Hepatocyte (in vitro differentiated cells): ENCODE results near the gene HTT. TPM values are rescaled to one million over a fixed set of nuclear protein-coding genes. Genes with fewer than 3 reads are reported as not detected.
A peak's percentile ranks its signal among the peaks of the same experiment; 100 is the strongest.

Source experiments
- DNase-seq: peaks from one replicate; pipeline ENCODE4 v3.0.0-alpha.2; 2016; ENCODE audit warnings: low spot score
- H2AFZ ChIP-seq: fragments of 200-600 bp; sonication (generic); 2 replicates; pipeline ENCODE4 v1.6.0; 2016; ENCODE audit warnings: antibody characterized with exemption, mild to moderate bottlenecking
- H3K27ac ChIP-seq: fragments of 200-600 bp; sonication (generic); 2 replicates; pipeline ENCODE4 v1.5.1; 2016; ENCODE audit warnings: mild to moderate bottlenecking
- H3K27me3 ChIP-seq: fragments of 200-600 bp; sonication (generic); 2 replicates; pipeline ENCODE4 v1.6.1; 2016
- H3K36me3 ChIP-seq: fragments of 200-600 bp; sonication (generic); replicated peaks from 2 replicates; pipeline ENCODE4 v1.5.1; 2016; ENCODE audit warnings: low read depth; ENCODE audit not compliant: insufficient read depth
- H3K4me1 ChIP-seq: fragments of 200-600 bp; sonication (generic); 2 replicates; pipeline ENCODE4 v1.5.1; 2016; ENCODE audit warnings: mild to moderate bottlenecking, moderate library complexity; ENCODE audit not compliant: insufficient read depth
- H3K4me2 ChIP-seq: fragments of 200-600 bp; sonication (generic); 2 replicates; pipeline ENCODE4 v1.6.0; 2016
- H3K4me3 ChIP-seq: fragments of 200-600 bp; sonication (generic); 2 replicates; pipeline ENCODE4 v1.5.1; 2016; ENCODE audit warnings: mild to moderate bottlenecking
- H3K79me2 ChIP-seq: fragments of 200-600 bp; sonication (generic); 2 replicates; pipeline ENCODE4 v1.6.0; 2017; ENCODE audit warnings: mild to moderate bottlenecking
- H3K9me2 ChIP-seq: fragments of 200-600 bp; sonication (generic); replicated peaks from 2 replicates; pipeline ENCODE4 v1.6.0; 2017; ENCODE audit warnings: mild to moderate bottlenecking; ENCODE audit not compliant: insufficient read depth
- H3K9me3 ChIP-seq: fragments of 200-600 bp; sonication (generic); 2 replicates; pipeline ENCODE4 v1.5.1; 2016; ENCODE audit warnings: low read depth, mild to moderate bottlenecking
- H4K20me1 ChIP-seq: fragments of 200-600 bp; sonication (generic); 2 replicates; pipeline ENCODE4 v1.6.0; 2016; ENCODE audit warnings: mild to moderate bottlenecking; ENCODE audit not compliant: insufficient read depth, poor library complexity, severe bottlenecking
- EZH2 ChIP-seq: fragments of 200-600 bp; sonication (generic); IDR thresholded peaks from 2 replicates; pipeline ENCODE4 v1.6.1; 2016; ENCODE audit warnings: antibody characterized with exemption, mild to moderate bottlenecking, borderline replicate concordance
- EZH2phosphoT487 ChIP-seq: fragments of 200-600 bp; sonication (generic); IDR thresholded peaks from one replicate; pipeline ENCODE4 v1.6.1; 2018; ENCODE audit warnings: antibody characterized with exemption, mild to moderate bottlenecking, low read depth, moderate library complexity; ENCODE audit not compliant: unreplicated experiment, severe bottlenecking
- WGBS: methylation state at CpG from one replicate; pipeline ENCODE4 v1.1.6; 2016; ENCODE audit warnings: low lambda C conversion rate; ENCODE audit errors: missing lambda C conversion rate; 5-methylcytosine and 5-hydroxymethylcytosine counted together
- polyA plus RNA-seq: library from polyadenylated mRNA; unstranded; fragments of >200 nt; fragmentation: Nextera tagmentation; extraction: Ambion mirVana; gene quantifications from 2 replicates; pipeline ENCODE4 v1.2.1, GENCODE V29; 2016
- total RNA-seq: library from RNA; depleted of rRNA; stranded (reverse); fragments of >200 nt; gene quantifications from 2 replicates; pipeline ENCODE4 v1.2.3, GENCODE V29; 2014
- TF ChIP-seq, protein P1 (sequence below): fragments of 200-600 bp; sonication (generic); IDR thresholded peaks from 2 replicates; pipeline ENCODE4 v1.5.1; 2016; ENCODE audit warnings: antibody characterized with exemption, mild to moderate bottlenecking; ENCODE audit not compliant: poor library complexity

Gene HTT
- total and polyA plus RNA-seq, 2 experiments from 2014 or later, result 12.4 to 33.9 TPM

DNA sequence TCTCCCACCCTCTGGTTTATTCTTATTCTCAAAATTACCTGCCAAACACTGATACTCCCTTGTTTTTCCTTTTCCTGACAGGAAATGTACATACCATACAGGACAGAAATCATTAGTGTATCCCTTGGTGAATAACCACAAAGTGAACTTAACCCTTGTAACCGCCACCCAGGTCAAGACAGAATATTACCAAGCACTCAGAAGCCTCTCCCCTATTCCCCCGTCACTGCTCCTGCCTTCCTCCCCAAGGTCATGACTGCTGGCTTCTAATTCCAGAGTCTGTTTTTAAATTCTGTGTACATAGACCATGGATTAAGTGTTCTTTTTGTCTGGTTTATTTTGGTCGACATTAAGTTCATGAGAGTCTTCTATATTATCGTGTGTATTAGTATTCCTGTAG is 37.7 kb downstream of the HTT start:
- peaks cover 8% of the 10 kb centered on the region for H3K79me2 ChIP-seq
- H4K20me1 ChIP-seq, result no peaks in the 10 kb centered on the region
- no peaks in the 10 kb centered on the region for H3K27me3 ChIP-seq
- 80% methylated on average over 4 of the region's 4 CpGs for WGBS
- peak overlapping the region; percentile 86 for H3K27ac ChIP-seq
- DNase-seq, result no peak
- TF ChIP-seq EZH2 (no peak), EZH2phosphoT487 (no peak)
- TF ChIP-seq, protein P1, sequence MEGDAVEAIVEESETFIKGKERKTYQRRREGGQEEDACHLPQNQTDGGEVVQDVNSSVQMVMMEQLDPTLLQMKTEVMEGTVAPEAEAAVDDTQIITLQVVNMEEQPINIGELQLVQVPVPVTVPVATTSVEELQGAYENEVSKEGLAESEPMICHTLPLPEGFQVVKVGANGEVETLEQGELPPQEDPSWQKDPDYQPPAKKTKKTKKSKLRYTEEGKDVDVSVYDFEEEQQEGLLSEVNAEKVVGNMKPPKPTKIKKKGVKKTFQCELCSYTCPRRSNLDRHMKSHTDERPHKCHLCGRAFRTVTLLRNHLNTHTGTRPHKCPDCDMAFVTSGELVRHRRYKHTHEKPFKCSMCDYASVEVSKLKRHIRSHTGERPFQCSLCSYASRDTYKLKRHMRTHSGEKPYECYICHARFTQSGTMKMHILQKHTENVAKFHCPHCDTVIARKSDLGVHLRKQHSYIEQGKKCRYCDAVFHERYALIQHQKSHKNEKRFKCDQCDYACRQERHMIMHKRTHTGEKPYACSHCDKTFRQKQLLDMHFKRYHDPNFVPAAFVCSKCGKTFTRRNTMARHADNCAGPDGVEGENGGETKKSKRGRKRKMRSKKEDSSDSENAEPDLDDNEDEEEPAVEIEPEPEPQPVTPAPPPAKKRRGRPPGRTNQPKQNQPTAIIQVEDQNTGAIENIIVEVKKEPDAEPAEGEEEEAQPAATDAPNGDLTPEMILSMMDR, result no peak
- no peaks in the 10 kb centered on the region for H3K9me2 ChIP-seq
- H3K4me1 ChIP-seq, result peaks cover 25% of the 10 kb centered on the region
- H3K4me3 ChIP-seq, result no peak overlapping the region
- no peaks in the 10 kb centered on the region for H3K36me3 ChIP-seq
- no peak overlapping the region for H2AFZ ChIP-seq
- H3K4me2 ChIP-seq, result peak overlapping the region; percentile 22
- H3K9me3 ChIP-seq, result no peaks in the 10 kb centered on the region

- Histone ChIP-seq H3K9me2 (no peaks in the 10 kb centered on the region), H3K4me3 (no peak overlapping the region), H2AFZ (no peak overlapping the region), H3K4me1 (peaks cover 25% of the 10 kb centered on the region), H3K27me3 (no peaks in the 10 kb centered on the region), H3K79me2 (peaks cover 8% of the 10 kb centered on the region), H3K4me2 (peak overlapping the region; percentile 22), H3K36me3 (no peaks in the 10 kb centered on the region), H3K9me3 (no peaks in the 10 kb centered on the region), H4K20me1 (no peaks in the 10 kb centered on the region), H3K27ac (peak overlapping the region; percentile 86)
- 83% methylated on average over 5 of the region's 5 CpGs for WGBS
- no peak for DNase-seq
- TF ChIP-seq, protein P1, result no peak
- TF ChIP-seq EZH2phosphoT487, result no peak
Observed at GRCh38 chr4:3112609-3113469, 38.4 kb downstream of the HTT start.

DNA sequence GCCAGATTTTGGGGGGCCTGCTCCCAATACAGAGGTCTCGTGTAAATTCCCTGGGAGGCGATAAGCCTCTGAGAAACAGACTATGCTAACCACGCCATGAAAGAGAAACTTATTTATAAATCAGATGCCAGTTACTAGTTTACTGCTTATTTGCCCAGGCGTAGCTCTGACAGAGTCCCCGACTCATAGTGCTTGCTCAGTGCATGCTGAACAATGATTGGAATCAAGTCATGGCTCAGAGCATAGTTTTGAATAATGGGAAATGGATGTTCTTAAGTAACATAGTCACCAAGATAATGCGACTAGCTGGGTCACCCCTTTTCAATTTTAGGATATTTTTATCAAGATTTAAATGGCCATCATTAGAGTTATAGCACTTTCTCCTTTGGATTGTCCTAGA is 39.9 kb downstream of the HTT start:
- TF ChIP-seq, protein P1, result no peak
- TF ChIP-seq EZH2 (no peak), EZH2phosphoT487 (no peak)
- Histone ChIP-seq H3K4me2 (no peak overlapping the region), H3K4me1 (peaks cover 25% of the 10 kb centered on the region), H4K20me1 (no peaks in the 10 kb centered on the region), H3K79me2 (peaks cover 8% of the 10 kb centered on the region), H3K27me3 (no peaks in the 10 kb centered on the region), H3K27ac (no peak overlapping the region), H3K9me3 (no peaks in the 10 kb centered on the region), H3K9me2 (no peaks in the 10 kb centered on the region), H3K36me3 (no peaks in the 10 kb centered on the region), H2AFZ (no peak overlapping the region), H3K4me3 (no peak overlapping the region)
- DNase-seq, result no peak
- 93% methylated on average over 6 of the region's 6 CpGs for WGBS
